AG04449 (cell line): ENCODE results near the gene MYO16.

Experiments
- CTCF ChIA-PET: fragments of 350-600 bp; formaldehyde crosslinking; extraction: SDS; loops from one replicate; lab custom pipeline; 2021; ENCODE audit warnings: antibody characterized with exemption; lab: Yijun Ruan, JAX
- POLR2A ChIA-PET: fragments of 400-600, 350-600 bp; formaldehyde crosslinking; extraction: SDS; loops from one replicate; lab custom pipeline; 2020; ENCODE audit warnings: antibody characterized with exemption, inconsistent platforms; lab: Yijun Ruan, JAX
- DNase-seq: peaks from one replicate; pipeline ENCODE4 v3.0.0-alpha.2; 2010; ENCODE audit warnings: low read depth, low spot score
- H3K4me3 ChIP-seq: 2 replicates; pipeline ENCODE4 v1.5.1; 2011; ENCODE audit warnings: low read depth, mild to moderate bottlenecking, control low read depth, low read length
- TF ChIP-seq, protein P1 (sequence below): IDR thresholded peaks from one replicate; pipeline ENCODE4 v1.5.1; 2011; ENCODE audit warnings: mild to moderate bottlenecking, moderate library complexity, low read length, control low read depth, inconsistent platforms; ENCODE audit not compliant: insufficient read depth; ENCODE audit errors: missing control alignments

MYO16 gene

DNA sequence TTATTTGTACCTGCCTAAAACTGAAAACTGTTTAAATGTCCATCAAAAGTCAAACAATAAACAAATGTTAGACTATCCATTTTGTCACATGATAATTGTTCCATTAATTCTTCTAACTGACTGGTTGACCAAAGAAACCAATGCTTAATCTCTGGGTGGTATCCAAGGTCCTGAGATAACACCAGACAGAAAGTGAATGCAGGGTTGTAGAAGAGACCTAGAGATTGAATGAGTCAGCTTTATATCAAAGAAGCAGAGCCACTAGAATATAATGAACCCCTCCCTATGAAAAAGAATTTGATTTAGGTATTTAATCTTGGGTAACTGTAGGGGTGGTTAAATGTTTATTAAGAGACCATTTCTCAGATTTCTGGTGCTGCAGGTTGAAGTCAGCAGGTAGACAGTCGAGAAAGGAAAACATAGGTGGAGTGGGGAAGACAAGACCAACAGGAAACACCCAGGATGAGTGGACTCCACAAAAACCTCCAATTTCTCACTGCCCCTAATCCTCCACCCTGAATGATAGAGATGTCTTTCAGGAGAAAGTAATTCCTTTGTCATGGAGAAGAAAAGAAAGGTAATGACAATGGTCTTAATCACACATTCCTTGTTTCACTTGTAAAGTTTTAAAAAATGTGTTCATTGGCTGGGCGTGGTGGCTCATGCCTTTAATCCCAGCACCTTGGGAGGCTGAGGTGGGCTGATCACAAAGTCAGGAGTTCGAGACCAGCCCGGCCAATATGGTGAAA, 620.5 kb downstream of the MYO16 start:
- ChIA-PET CTCF (interaction anchor here (1.0 kb wide), 1 partner anchor 9 kb away, joined by 3 read pairs; no protein-coding TSS in a partner anchor), POLR2A (no interaction called here)
- TF ChIP-seq, protein P1, sequence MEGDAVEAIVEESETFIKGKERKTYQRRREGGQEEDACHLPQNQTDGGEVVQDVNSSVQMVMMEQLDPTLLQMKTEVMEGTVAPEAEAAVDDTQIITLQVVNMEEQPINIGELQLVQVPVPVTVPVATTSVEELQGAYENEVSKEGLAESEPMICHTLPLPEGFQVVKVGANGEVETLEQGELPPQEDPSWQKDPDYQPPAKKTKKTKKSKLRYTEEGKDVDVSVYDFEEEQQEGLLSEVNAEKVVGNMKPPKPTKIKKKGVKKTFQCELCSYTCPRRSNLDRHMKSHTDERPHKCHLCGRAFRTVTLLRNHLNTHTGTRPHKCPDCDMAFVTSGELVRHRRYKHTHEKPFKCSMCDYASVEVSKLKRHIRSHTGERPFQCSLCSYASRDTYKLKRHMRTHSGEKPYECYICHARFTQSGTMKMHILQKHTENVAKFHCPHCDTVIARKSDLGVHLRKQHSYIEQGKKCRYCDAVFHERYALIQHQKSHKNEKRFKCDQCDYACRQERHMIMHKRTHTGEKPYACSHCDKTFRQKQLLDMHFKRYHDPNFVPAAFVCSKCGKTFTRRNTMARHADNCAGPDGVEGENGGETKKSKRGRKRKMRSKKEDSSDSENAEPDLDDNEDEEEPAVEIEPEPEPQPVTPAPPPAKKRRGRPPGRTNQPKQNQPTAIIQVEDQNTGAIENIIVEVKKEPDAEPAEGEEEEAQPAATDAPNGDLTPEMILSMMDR = no peak
- H3K4me3 ChIP-seq = no peak overlapping the region
- no peak for DNase-seq

DNA sequence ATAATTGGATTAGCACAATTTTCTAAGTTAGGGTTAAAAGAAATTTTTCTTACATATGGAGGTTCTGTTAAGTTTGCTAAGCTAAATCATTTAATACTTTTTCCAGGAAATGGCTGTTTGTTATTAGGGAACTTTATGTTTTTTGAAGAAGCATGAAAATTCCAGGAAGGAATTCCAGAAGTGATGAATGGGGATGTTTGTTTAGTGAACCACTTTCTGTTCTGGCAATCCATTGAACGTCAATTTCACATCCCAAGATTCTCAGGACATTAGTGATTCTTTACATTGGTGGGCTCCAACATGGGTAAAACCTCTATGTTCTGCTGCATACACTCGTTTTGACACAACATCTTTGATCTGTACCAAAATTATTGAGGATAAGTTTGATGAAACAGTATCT, 622.5 kb downstream of the MYO16 start:
- no peak overlapping the region for H3K4me3 ChIP-seq
- CTCF ChIA-PET = interaction anchor here (1.6 kb wide), 1 partner anchor 106 kb away, joined by 4 read pairs; no protein-coding TSS in a partner anchor
- no peak for DNase-seq
- TF ChIP-seq, protein P1 = no peak
- POLR2A ChIA-PET = no interaction called here

DNA sequence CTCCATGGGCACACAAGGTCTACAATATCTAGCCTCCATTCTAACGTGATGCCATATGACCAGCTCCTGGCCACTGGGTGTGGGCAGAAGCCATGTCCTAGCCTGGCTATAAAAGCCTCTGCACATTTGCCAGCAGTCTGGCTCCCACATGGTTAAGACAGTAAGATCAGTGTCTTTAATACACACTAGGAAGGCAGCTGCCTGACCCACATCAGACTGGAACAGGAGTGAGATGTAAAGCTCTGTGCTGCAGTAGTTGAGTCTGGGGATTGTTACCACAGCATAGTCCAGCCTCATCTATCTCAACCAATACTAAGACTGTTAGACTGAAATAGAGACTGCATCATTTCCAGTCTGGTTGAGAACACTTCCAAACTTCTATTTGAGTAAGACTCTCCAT, 623.9 kb downstream of the MYO16 start:
- no peak overlapping the region for H3K4me3 ChIP-seq
- no peak for DNase-seq
- TF ChIP-seq, protein P1 = no peak
- POLR2A ChIA-PET = no interaction called here
- CTCF ChIA-PET = interaction anchor here (0.9 kb wide), 1 partner anchor 70 kb away, joined by 3 read pairs; no protein-coding TSS in a partner anchor

DNA sequence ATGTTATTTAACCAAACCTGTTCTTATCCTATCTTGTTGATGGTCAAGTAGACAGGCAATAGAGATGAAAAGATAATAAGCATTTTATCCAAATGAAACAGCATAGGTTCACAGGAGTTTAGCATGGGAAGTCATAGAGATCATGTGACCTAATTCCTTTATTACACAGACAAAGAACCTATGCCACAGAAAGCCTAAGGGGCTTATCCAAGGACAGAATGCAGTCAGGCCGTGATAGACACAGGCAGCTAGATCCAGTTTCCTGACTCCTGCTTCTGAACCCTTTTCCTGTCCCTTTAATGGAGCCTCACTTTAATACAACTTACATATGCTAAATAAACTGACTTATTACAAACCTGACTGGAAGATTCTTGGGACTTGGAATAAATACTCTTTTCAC, 624.9 kb downstream of the MYO16 start:
- DNase-seq = no peak
- no peak overlapping the region for H3K4me3 ChIP-seq
- POLR2A ChIA-PET = no interaction called here
- TF ChIP-seq, protein P1 = no peak
- CTCF ChIA-PET = interaction anchor here (0.7 kb wide), 1 partner anchor 465 kb away, joined by 3 read pairs; no protein-coding TSS in a partner anchor

DNA sequence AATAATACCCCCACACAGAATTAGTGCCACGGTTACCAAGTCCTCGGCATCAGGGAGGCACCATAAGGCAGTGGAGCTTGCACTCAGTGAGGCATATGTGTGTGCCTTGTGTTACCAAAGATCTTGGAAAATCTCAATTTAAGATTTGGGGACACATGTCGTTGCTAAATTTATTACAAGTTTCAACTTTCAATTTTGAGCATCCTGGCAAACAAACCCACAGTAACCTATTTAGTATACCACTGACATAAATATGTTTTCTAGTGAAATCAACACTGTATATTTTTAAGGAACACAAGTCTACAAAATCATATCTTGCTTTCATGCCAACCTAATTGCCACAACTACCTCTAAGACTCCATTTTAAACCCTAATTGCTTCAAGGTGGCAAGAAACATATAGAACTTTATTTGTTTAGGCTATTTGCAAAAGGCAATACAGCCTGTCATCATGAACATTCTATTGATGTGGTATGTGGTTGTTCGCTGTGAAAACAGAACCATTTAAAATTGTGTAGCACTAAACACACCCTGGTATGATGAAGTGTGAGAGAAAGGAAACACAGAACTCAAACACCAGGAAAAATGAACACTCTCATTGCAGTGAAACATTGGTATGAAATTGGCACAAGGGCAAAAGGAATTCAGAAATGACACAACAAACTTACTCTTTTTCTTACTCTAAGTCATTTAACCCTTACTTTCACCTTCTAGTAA, 625.9 kb downstream of the MYO16 start:
- TF ChIP-seq, protein P1 = no peak
- ChIA-PET POLR2A (no interaction called here), CTCF (interaction anchor here (0.7 to 1.7 kb wide), 2 partner anchors 110 to 464 kb away, joined by 3 to 4 read pairs; no protein-coding TSS in a partner anchor)
- H3K4me3 ChIP-seq = no peak overlapping the region
- no peak for DNase-seq
